GM12891 (cell line): ENCODE results near the gene COX17.

Source experiments
- POLR2A ChIP-seq: IDR thresholded peaks from 2 replicates; pipeline ENCODE4 v1.6.1; 2011; ENCODE audit warnings: low read depth, low read length, control low read depth
- POLR2AphosphoS5 ChIP-seq: IDR thresholded peaks from 2 replicates; pipeline ENCODE4 v1.6.1; 2011; ENCODE audit warnings: low read depth, low read length, control low read depth
- SPI1 ChIP-seq: IDR thresholded peaks from 2 replicates; pipeline ENCODE4 v1.6.1; 2011; ENCODE audit warnings: low read depth, low read length, control low read depth
- TAF1 ChIP-seq: IDR thresholded peaks from 2 replicates; pipeline ENCODE4 v1.6.1; 2011; ENCODE audit warnings: low read depth, low read length, control low read depth

DNA sequence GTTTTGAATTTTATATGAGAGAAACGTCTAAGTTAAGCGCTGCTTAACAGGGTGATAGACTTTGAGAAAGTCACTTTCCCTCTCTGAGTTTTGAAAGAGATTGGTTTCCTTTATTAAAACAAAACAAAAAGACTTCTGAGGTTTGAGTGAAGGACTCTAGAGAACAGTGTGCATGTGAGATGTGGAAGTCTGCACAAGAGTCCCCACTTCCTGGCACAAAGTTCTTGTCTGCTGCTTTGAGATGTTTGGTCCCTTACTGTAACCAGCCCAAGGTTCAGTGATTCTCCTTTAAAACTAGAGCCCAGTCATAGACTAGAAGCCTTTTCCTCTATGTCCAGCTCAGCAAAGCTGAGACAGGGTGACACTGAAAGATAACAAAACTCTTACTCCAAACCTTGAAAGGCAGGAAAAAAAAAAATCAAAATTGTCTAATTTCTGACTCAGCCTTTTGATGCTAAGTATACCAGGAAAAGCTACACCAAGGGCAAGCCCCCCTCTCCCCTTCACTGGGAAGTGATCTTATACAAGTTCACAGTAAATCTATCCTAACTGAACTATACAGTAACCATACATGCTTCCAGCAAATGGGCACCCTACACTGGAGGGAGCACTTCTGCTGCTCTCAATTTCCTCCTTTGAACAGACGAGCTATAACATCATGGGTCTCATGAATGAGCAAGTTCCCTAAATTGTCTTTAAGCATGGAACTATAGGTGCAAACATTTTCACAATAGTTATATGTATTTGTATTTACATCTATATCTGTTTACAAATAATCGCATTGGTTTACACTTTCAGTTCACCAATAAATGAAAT lies 19.1 kb downstream of the COX17 start:
- TF ChIP-seq SPI1 (no peak), POLR2AphosphoS5 (no peak), POLR2A (no peak), TAF1 (no peak)
